Hepatocyte (in vitro differentiated cells): ENCODE data around the gene PLBD2. TPM values are rescaled to one million over a fixed set of nuclear protein-coding genes. Genes with fewer than 3 reads are reported as not detected.

ENCODE experiments used
- DNase-seq: peaks from one replicate; pipeline ENCODE4 v3.0.0-alpha.2; 2016; ENCODE audit warnings: low spot score
- H2AFZ ChIP-seq: fragments of 200-600 bp; sonication (generic); 2 replicates; pipeline ENCODE4 v1.6.0; 2016; ENCODE audit warnings: antibody characterized with exemption, mild to moderate bottlenecking
- H3K27ac ChIP-seq: fragments of 200-600 bp; sonication (generic); 2 replicates; pipeline ENCODE4 v1.5.1; 2016; ENCODE audit warnings: mild to moderate bottlenecking
- H3K27me3 ChIP-seq: fragments of 200-600 bp; sonication (generic); 2 replicates; pipeline ENCODE4 v1.6.1; 2016
- H3K36me3 ChIP-seq: fragments of 200-600 bp; sonication (generic); replicated peaks from 2 replicates; pipeline ENCODE4 v1.5.1; 2016; ENCODE audit warnings: low read depth; ENCODE audit not compliant: insufficient read depth
- H3K4me1 ChIP-seq: fragments of 200-600 bp; sonication (generic); 2 replicates; pipeline ENCODE4 v1.5.1; 2016; ENCODE audit warnings: mild to moderate bottlenecking, moderate library complexity; ENCODE audit not compliant: insufficient read depth
- H3K4me2 ChIP-seq: fragments of 200-600 bp; sonication (generic); 2 replicates; pipeline ENCODE4 v1.6.0; 2016
- H3K4me3 ChIP-seq: fragments of 200-600 bp; sonication (generic); 2 replicates; pipeline ENCODE4 v1.5.1; 2016; ENCODE audit warnings: mild to moderate bottlenecking
- H3K79me2 ChIP-seq: fragments of 200-600 bp; sonication (generic); 2 replicates; pipeline ENCODE4 v1.6.0; 2017; ENCODE audit warnings: mild to moderate bottlenecking
- H3K9me2 ChIP-seq: fragments of 200-600 bp; sonication (generic); replicated peaks from 2 replicates; pipeline ENCODE4 v1.6.0; 2017; ENCODE audit warnings: mild to moderate bottlenecking; ENCODE audit not compliant: insufficient read depth
- H3K9me3 ChIP-seq: fragments of 200-600 bp; sonication (generic); 2 replicates; pipeline ENCODE4 v1.5.1; 2016; ENCODE audit warnings: low read depth, mild to moderate bottlenecking
- H4K20me1 ChIP-seq: fragments of 200-600 bp; sonication (generic); 2 replicates; pipeline ENCODE4 v1.6.0; 2016; ENCODE audit warnings: mild to moderate bottlenecking; ENCODE audit not compliant: insufficient read depth, poor library complexity, severe bottlenecking
- EZH2 ChIP-seq: fragments of 200-600 bp; sonication (generic); IDR thresholded peaks from 2 replicates; pipeline ENCODE4 v1.6.1; 2016; ENCODE audit warnings: antibody characterized with exemption, mild to moderate bottlenecking, borderline replicate concordance
- EZH2phosphoT487 ChIP-seq: fragments of 200-600 bp; sonication (generic); IDR thresholded peaks from one replicate; pipeline ENCODE4 v1.6.1; 2018; ENCODE audit warnings: antibody characterized with exemption, mild to moderate bottlenecking, low read depth, moderate library complexity; ENCODE audit not compliant: unreplicated experiment, severe bottlenecking
- WGBS: methylation state at CpG from one replicate; pipeline ENCODE4 v1.1.6; 2016; ENCODE audit warnings: low lambda C conversion rate; ENCODE audit errors: missing lambda C conversion rate; 5-methylcytosine and 5-hydroxymethylcytosine counted together
- polyA plus RNA-seq: library from polyadenylated mRNA; unstranded; fragments of >200 nt; fragmentation: Nextera tagmentation; extraction: Ambion mirVana; gene quantifications from 2 replicates; pipeline ENCODE4 v1.2.1, GENCODE V29; 2016
- total RNA-seq: library from RNA; depleted of rRNA; stranded (reverse); fragments of >200 nt; gene quantifications from 2 replicates; pipeline ENCODE4 v1.2.3, GENCODE V29; 2014
- TF ChIP-seq, protein P1 (sequence below): fragments of 200-600 bp; sonication (generic); IDR thresholded peaks from 2 replicates; pipeline ENCODE4 v1.5.1; 2016; ENCODE audit warnings: antibody characterized with exemption, mild to moderate bottlenecking; ENCODE audit not compliant: poor library complexity

Gene PLBD2
- total and polyA plus RNA-seq, 2 experiments from 2014 or later, result 32.5 to 47.6 TPM

- DNase-seq, result peak; percentile 61
- Histone ChIP-seq H3K27ac (no peak within 1 kb of the TSS), H3K27me3 (no peaks in the 10 kb centered on the region), H3K36me3 (no peaks in the 10 kb centered on the region), H2AFZ (no peak within 1 kb of the TSS), H3K4me1 (no peaks in the 10 kb centered on the region), H3K9me3 (no peaks in the 10 kb centered on the region), H3K4me3 (no peak within 1 kb of the TSS), H3K79me2 (no peaks in the 10 kb centered on the region), H3K4me2 (peak within 1 kb of the TSS; percentile 37), H3K9me2 (no peaks in the 10 kb centered on the region), H4K20me1 (no peaks in the 10 kb centered on the region)
- WGBS, result 71% methylated on average over 14 of the region's 14 CpGs
- TF ChIP-seq EZH2phosphoT487, result no peak
Observed at GRCh38 chr12:113403435-113404415, 45.3 kb downstream of the PLBD2 start, which contains the start of gene SDS. Gene SDS (minus strand): TSS chr12:113403887. CDS start chr12:113399708, 4,179 bp downstream.

DNA sequence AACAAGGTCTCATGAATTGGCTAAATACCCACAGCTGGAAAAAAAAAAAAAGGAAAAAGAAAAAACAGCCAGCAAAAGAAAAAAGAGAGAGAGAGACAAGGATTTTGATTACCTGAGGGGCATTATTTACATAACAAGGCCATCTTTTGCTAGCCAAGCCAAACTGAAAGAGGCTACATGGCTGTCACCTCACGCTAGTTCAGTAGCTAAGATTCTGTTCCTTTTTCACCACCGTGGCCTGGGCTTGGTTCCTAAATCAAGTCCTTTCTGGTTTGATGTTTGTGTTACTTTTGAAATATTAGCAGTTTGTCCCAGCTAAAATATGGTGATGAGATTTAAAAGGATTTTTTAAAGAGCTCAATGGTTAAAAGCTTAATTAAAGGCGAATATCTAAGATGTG is 47.3 kb downstream of the PLBD2 start:
- no peak for TF ChIP-seq EZH2phosphoT487
- TF ChIP-seq, protein P1, sequence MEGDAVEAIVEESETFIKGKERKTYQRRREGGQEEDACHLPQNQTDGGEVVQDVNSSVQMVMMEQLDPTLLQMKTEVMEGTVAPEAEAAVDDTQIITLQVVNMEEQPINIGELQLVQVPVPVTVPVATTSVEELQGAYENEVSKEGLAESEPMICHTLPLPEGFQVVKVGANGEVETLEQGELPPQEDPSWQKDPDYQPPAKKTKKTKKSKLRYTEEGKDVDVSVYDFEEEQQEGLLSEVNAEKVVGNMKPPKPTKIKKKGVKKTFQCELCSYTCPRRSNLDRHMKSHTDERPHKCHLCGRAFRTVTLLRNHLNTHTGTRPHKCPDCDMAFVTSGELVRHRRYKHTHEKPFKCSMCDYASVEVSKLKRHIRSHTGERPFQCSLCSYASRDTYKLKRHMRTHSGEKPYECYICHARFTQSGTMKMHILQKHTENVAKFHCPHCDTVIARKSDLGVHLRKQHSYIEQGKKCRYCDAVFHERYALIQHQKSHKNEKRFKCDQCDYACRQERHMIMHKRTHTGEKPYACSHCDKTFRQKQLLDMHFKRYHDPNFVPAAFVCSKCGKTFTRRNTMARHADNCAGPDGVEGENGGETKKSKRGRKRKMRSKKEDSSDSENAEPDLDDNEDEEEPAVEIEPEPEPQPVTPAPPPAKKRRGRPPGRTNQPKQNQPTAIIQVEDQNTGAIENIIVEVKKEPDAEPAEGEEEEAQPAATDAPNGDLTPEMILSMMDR, result no peak
- TF ChIP-seq EZH2, result no peak

GRCh38 chr12:113407931-113408600 is 49.7 kb downstream of the PLBD2 start:
- Histone ChIP-seq H3K79me2 (no peaks in the 10 kb centered on the region), H4K20me1 (no peaks in the 10 kb centered on the region), H3K27ac (no peak overlapping the region), H3K9me2 (no peaks in the 10 kb centered on the region), H2AFZ (no peak overlapping the region), H3K4me2 (no peak overlapping the region), H3K4me1 (no peaks in the 10 kb centered on the region), H3K9me3 (no peaks in the 10 kb centered on the region), H3K36me3 (no peaks in the 10 kb centered on the region), H3K27me3 (no peaks in the 10 kb centered on the region), H3K4me3 (no peak overlapping the region)
- TF ChIP-seq, protein P1, result no peak
- TF ChIP-seq EZH2phosphoT487 (no peak), EZH2 (no peak)
- DNase-seq, result no peak
- 82% methylated on average over 6 of the region's 6 CpGs for WGBS

More for the DNA sequence above, 47.3 kb downstream of the PLBD2 start:
- Histone ChIP-seq H3K4me2 (no peak overlapping the region), H3K9me2 (no peaks in the 10 kb centered on the region), H3K4me1 (no peaks in the 10 kb centered on the region), H3K4me3 (no peak overlapping the region), H4K20me1 (no peaks in the 10 kb centered on the region), H3K27ac (no peak overlapping the region), H2AFZ (no peak overlapping the region), H3K9me3 (no peaks in the 10 kb centered on the region), H3K36me3 (no peaks in the 10 kb centered on the region), H3K79me2 (no peaks in the 10 kb centered on the region), H3K27me3 (no peaks in the 10 kb centered on the region)
- WGBS, result 77% methylated on average over 3 of the region's 3 CpGs
- DNase-seq, result no peak
